HG03457 (cell line): ENCODE results near the gene NCBP3.

Experiments used
- ATAC-seq: cut with Tn5 transposase; IDR thresholded peaks from one replicate; pipeline ENCODE4 v1.9.1; 2021; ENCODE audit warnings: moderate number of reproducible peaks; ENCODE audit not compliant: unreplicated experiment

Gene NCBP3

DNA sequence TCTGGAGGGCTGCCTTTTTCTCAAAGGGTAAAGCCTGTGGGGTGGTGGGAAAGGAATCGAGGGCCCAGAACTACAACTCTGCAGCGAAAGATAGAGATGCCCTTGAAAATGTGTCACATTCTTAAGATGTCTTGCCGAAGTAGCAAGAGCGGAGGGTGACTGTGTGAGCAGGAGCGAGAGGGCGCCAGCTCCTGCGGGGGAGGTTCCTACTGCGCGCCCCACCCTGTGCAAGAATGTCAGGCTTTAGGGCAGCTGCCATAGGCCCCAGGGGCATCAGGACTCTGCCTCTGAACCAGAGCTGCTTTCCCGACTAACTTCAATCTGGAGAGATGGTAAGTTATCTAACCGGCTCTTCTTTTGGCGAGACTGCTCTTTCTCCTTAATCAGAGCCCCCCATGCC lies 33.3 kb downstream of the NCBP3 start:
- no peak for ATAC-seq

DNA sequence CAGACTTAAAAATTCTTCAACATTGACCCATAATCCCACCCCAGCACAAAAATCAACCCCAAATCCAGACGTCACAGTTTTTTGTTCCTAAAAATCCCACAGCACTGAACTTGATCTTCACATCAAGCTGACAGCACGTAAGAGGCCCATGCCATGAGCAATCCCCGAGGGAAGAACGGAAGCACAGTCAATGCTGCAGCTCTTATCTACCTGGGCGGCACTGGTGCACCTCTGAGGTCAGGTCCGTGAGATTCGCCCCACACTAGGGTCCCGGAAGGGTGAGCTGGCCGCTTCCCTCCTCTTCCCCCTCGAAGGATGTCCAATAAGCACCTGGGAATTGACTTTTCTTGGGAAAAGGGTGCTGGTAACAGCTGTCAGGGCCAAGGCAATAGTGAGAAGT lies 33.8 kb downstream of the NCBP3 start:
- ATAC-seq: no peak

DNA sequence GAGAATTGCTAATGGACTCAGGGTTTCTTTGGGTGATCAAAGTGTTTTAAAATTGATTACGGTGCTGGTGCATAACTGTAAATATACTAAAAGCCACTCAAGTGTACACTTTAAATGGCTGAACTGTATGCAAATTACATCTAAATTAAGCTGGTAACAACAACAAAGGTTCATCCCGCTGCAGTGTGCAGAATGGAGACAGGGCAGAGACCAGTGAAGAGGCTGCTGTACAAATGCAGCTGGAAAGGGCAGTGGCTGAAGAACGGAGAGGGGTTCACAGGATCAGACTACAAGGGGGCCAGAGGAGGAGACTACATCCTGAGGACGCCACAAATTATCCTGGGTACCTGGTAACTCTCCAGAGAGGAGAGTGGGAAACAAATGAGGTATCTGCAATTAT lies 36.0 kb downstream of the NCBP3 start:
- ATAC-seq: no peak

DNA sequence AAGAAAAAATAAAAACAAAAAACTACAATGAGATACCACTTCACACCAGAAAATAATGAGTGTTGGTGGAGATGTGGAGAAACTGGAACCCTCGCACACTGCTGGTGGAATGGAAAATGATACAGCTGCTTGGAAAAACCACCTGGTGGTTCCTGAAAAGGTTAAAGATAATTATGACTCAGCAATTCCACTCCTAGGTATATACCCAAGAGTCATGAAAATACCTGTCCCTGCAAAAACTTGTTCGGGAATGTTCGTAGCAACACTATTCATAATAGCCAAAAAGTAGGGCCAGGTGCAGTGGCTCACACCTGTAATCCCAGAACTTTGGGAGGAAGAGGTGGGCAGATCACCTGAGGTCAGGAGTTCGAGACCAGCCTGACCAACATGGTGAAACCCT lies 36.9 kb downstream of the NCBP3 start:
- no peak for ATAC-seq

DNA sequence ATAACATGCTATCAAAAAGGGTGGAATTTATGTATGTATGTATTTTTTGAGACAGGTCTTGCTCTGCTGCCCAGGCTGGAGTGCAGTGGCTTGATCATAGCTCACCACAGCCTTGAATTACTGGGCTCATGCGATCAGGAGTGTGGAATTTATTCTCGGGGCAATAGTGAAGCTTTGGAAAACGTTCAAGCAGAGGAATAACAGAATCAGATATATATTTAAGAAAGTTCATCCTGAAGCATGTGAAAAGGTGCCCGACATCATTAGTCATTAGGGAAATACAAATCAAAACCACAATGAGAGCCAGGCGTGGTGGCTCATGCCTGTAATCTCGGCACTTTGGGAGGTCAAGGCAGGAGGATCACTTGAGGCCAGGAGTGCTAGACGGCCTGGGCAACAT lies 37.3 kb downstream of the NCBP3 start:
- ATAC-seq: no peak

DNA sequence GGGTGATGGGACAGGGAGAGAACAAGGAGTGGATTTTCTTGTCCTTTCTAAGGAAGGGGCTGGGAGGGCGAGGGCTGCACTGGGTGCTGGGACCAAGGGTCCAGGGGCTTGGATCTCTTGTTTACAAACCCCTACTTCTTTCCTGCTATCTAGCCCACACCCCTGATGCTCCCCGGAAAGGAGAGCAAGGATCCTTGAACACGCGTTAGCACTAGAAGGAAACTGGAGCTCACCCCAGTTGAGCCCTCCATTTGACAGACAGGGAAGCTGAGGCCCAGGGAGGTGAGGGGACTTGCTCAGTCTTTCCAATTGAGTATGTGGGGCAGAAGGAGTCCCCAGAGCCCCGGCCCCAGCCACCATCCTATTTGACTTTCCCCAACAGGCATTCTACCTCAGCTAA lies 40.5 kb downstream of the NCBP3 start:
- ATAC-seq: no peak

DNA sequence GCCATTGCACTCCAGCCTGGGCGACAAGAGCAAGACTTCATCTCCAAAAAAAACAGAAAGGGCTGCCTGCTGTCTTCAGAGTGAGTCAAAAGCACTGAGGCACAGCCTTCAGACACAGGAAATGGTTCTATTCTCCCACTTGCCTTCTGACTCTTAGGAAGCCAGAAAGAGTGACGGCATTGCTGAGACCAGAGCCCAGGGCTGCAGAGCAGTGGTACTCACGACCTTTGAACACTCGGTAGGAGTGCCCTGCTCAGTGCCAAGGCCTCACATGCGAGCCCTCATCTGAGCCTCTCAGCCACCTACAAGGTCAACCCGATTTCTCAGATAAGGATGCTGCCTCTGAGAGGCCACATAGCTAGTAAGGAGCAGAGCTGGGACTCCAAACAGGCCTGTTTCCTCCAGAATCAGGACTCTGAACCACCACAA lies 41.5 kb downstream of the NCBP3 start:
- no peak for ATAC-seq

DNA sequence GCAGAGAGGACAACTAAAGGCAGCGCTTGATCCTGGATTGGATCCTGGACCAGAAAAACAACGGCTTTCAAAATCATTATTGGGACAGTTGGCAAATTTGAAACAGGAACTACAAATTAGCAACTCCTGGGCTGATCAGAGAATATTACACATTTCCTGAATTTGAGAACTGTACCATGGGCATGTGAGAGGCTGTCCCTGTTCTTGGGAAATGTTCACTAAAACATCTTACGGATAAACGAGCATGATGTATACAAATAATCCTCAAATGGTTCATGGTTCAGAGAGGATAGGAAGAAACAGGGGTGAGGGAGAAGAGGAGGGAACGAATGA lies 42.8 kb downstream of the NCBP3 start:
- ATAC-seq: no peak

DNA sequence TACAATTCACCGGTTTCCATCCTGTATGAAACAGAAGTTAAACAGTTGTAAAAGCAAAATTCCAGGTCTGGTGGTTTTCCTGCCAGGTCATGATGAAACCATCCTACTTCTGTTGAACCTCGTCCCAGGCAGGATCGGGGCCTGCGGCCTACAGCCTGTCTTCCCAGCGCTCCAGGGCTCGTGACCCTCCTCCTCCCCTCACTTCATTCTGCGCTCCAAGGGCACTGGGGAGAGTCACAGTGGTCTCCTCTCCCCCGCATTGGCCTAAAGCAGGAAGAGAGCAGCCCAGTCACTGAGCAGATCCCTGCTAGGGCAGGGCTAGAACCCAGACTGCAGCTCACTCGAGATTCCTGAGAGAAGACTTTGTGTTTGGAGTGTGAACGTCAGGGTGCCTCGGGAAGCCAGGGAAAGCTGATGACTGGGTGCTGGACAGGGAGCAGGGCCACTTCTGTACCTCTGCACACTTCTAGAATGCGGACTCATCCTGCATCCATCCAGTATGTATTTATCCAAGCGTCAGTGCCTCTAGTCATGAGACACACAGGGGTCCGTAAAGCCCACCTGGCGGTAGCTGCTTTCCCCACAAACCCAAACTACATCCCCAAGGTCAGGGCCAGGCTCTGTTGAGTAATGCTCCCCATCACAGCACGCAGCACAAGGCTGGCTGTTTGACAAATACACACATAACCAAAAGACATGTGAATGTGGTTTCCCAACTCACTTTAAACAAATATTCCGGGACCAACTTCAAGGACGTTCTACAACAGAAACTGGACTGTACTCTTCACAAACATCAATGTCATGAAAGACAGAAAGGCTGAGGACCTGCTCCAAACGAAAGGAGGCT lies 43.4 kb downstream of the NCBP3 start:
- no peak for ATAC-seq

DNA sequence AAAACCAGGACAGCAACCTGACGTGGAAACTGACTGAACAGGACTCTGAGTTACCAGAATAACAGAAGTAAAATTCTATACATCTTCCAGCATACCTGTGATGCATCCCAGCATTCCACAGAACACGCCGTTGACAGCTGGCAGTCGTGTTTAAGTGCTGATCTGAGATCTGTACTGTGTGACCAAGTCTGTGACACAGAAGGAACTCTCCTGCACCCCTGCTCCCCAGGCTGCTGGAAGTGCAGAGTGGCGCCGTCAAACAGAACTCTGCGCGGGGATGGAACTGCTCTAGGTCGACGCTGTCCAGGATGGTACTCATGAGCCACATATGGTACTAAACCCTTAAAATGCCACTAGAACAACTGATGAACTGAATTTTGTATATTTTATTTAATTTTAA lies 44.3 kb downstream of the NCBP3 start:
- ATAC-seq: no peak

DNA sequence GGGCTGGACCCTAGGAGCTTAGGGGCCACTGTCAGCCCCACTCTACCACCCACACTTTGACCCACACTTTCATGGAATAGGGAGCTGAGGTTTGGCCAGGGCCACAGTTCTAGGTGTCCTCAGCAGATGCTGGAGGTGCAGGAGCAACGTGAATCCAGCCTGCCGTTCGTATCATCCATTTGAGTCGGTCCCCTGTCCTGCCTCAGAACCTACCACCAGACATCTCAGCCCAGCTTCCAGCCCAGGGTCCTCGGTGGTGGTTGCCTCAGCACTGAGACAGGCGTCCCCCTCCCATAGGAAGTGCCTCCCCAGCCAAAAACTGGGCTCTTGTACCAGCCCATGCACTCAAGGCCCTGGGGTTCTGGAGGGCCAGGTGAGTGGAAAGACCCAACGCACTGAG lies 44.7 kb downstream of the NCBP3 start:
- ATAC-seq: no peak

DNA sequence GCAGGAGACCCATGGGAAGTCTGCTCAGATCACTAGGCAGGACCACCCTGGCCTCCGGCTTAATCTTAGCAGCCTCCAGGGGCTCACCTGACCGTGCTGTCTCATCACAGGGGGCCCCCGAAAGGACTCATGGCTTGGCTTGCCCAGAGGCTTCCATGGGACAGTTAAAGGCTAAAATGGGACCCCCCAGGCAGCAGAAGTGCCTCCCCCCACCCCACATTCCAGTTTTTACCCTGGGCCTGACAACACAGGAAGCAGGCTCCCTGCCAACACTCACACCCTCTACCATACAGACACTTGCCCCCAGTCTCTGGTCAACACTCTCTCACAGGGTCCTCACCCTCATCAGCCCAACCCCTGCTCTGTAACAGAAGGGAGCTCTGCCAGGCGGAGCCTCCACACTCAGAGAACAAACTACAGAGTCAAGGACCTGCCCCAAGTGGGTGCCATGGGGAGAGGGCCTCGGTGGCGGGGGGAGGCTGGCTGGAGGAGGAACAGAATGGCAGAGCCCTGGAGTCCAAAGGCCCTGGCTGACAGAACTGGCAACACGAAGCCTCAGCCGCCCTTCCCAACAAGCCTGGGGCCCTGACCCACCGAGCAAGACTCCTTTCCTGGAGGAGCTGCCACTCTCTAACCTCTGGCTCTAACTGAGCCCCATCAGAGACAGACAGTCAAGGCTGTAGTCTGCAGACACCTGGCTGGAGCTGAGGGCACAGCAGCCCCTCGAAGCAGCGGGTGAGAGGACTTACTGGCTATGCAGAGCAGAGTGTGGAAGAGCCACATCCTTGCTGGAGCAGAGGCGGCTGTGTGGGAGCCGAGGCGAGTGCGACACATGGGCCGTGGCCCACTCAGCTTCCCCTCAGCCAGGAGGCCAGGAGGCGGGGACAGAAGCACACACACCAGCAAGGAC lies 45.4 kb downstream of the NCBP3 start, which contains the start of gene ITGAE:
TSS of gene ITGAE (minus strand) at position 827 of the 910 bp plus-strand sequence. CDS start at position 783, 44 bp downstream.
- ATAC-seq: no peak

DNA sequence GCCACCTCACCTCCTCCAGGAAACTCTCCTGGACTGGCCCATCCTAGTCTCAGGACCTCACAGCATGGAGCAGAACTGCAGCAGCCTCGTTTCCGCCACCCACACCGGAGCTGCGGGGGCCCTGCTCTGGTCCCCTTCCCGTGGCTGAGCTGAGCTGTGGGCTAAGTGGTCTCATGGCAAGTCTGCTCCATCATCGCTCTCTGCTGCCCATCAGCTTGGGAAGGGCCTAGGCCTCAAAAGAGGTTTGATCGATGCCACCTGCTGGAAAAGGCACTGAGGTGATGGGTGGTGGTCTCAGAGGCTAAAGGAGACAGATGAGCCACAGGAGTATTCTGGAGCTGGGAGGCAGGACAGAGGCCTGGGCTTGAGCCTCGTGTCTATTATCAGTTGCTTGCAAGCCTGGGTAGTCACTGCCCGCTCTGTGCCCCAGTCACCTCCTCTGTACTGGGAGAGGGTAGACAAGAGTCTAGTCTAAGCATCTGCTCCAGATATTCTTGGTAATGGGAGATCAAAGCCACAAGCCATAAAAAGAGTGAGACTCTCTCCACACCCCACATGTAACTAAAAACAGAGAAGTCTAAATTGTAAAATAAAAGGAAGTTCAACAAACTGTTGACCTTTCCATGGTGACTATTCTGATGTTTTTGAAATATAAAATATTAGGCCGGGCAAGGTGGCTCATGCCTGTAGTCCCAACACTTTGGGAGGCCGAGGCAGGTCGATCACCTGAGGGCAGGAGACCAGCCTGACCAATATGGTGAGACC lies 46.7 kb downstream of the NCBP3 start:
- ATAC-seq: no peak

DNA sequence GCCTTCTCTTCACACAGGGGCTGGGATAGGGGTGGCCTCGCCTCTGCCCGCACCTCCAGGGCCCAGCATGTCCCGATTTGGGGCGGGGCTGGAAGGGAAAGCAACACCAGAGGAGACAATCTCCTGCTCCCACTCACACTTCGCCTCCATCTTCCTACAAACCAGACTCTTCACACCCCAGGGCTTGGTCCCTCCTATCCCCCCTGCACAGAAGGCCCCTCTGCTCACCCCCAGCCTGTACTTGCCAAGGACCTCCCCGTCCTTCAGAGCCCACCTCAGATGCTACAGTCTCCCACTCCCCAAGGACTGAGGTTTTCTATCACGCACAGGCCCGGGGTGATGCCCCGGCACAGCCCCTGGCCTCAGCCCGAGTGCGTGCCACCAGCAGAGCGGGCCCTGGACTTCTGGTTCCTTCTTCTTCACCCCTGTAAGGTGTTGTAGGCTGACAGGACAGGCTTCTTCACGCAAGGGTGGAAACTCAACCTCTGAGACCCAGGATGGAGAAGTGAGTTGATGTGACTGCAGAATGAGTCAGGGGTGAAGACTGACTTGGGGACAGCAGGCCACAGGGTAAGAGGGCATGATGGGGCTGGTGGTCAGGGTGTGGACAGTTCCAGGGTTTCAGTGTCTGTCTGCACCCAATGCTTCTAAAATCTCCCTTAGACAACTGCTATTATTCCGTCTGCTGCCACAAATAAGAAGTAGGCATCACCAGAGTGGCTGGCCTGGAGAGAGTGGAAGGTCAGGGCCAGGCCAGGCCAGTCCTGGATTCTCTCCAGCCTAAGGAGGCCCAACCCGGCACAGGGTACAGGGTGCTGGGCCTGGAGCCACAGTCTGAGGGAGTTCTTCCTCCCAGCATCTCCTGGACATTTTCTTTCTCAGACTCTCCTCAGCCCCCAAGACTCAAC lies 47.5 kb downstream of the NCBP3 start:
- ATAC-seq: no peak

DNA sequence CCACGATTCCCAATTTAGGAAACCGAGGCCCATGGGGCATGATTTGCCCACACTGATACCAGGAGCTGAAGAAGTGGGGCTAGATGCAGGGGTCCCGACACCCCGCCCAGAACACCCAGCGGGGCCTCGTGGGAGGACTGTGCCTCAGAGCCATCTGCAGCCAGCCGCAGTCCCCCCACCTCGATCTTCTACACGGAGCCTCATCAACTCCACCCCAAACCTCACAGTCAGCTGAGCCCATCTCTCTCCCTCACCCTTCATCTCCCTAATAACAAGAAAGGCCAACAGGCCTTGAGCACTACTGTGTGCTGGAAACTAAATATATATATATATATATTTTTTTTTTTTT lies 49.2 kb downstream of the NCBP3 start:
- no peak for ATAC-seq

DNA sequence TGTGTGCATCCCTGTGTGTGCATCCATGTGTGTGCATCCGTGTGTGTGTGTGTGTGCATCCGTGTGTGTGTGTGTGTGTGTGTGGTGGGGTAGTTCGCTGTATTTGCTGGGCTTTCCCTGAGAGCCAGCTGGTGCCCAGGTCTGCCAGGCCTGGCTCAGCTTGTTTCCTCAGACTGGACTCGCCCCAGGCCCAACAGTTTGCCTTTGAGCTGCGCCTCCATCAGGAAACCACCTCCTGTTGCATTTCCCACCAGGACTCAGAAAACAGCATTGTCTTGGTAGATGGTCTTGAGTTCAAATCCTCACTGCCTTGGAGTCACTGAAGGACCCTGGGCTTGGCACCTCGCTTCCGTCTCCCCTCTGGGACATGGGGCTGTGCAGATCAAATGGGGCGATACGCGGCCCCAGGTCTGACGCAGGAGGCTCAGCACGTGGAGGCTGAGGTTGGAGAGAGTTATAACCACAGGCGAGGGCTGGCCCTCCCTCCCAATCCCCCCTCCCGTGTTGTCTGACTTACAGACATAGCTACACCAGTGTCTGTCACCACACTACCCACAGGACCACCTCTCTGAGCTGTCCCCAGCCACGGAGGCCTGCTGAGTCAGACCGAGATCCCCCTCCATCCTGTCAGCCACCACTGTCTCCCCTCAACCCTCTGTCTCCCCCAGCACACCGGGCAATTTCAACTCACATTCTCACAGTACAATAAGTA lies 49.8 kb downstream of the NCBP3 start:
- no peak for ATAC-seq

DNA sequence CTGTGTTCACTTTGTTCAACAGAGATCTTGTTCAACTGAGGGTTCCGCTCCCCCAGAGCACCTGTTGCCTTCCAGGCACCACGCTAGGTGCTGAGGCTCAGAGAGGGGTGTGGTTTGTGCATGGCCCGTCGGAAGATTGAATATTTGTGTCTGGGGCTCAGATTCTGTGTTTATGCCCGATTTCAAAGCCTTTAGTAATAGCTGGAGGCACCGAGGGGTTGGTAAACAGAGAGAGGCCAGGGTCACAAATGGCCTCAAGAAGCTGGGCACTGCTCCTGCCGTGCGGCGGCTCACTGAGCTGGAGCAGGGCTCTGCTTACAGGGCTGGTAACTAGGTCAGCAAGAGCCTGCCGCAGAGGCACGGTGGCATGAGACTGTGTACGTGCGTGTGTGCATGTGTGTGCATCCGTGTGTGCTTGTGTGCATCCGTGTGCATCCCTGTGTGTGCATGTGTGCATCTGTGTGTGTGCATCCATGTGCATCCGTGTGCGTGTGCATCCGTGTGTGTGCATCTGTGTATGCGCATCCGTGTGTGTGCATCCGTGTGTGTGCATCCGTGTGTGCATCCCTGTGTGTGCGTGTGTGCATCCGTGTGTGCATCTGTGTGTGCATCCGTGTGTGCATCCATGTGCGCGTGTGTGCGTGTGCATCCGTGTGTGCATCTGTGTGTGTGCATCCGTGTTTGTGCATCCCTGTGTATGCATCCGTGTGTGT lies 50.5 kb downstream of the NCBP3 start:
- ATAC-seq: no peak

DNA sequence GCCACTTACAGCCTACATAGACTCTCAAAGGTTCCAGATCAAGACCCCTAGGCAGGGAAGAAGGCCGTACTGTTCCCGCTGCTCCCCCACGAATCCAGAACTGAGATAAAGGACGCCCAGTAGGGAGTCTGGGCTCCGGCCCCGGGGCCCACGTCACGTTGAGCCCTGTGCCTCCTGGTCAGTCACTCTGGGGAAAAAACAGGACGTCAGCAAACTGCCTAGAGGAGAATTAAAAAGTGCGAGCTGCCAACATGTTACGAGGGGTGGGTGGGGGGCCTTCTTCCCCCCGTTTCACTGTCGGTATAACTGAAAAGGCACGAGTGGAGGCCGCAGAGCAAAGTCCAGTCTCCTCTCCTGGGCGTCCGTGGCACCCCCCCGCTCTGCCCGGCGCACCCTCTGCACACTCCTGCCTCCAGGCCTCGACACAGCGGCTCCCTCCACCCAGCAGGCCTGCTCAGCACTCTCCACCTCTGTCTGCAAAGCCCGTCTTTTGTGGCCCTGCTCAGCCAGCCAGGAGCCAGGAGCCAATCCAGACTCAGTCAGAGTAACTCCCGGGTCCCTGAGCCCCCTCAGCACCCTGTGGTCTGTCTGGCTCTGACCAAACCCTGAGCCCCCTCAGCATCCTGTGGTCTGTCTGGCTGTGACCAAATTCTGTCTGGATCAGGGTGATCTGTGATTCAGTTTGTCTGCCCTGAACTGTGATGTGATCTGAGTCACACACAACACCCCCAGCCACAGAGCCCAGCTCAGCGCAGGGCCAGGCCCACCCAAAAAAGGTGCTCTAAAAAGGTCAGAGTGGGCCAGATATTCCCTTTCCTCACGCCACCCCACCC lies 51.3 kb downstream of the NCBP3 start:
- ATAC-seq: no peak
